GM12878 (cell line): ENCODE measurements around the gene TTL.

Source experiments
- CBX3 ChIP-seq: fragments of 200-600 bp; sonication (generic); IDR thresholded peaks from 2 replicates; pipeline ENCODE4 v1.6.1; 2016; ENCODE audit warnings: low read depth, borderline replicate concordance
- CTCF ChIP-seq, 3 experiments: IDR thresholded peaks in 2 of 3; conservative IDR thresholded peaks in 1 of 3; 2 replicates each; pipeline ENCODE4 v1.5.1; 2011; ENCODE audit warnings: low read depth in 3 of 3, low read length in 3 of 3, mild to moderate bottlenecking in 3 of 3, control low read depth in 2 of 3, moderate library complexity in 2 of 3, inconsistent platforms in 1 of 3, mixed read lengths in 1 of 3; ENCODE audit not compliant: control insufficient read depth in 2 of 3, insufficient read depth in 1 of 3; ENCODE audit errors: extremely low read depth in 1 of 3
- EZH2 ChIP-seq: IDR thresholded peaks from 2 replicates; pipeline ENCODE4 v1.6.1; 2012; ENCODE audit warnings: low read depth, mild to moderate bottlenecking, control low read depth, inconsistent platforms, low read length, borderline replicate concordance; ENCODE audit not compliant: control insufficient read depth
- NRF1 ChIP-seq: conservative IDR thresholded peaks from 2 replicates; pipeline ENCODE4 v1.6.1; 2011; ENCODE audit warnings: mild to moderate bottlenecking, low read depth, low read length, improper control_type of control experiment
- POLR2A ChIP-seq: IDR thresholded peaks from 2 replicates; pipeline ENCODE4 v1.6.1; 2011; ENCODE audit warnings: low read depth, mild to moderate bottlenecking, low read length
- RELA ChIP-seq: fragments of 450-650 bp; IDR thresholded peaks from 2 replicates; pipeline ENCODE4 v1.8.0; 2014; ENCODE audit warnings: borderline replicate concordance; ENCODE audit not compliant: partially characterized antibody
- TF ChIP-seq, protein P1 (sequence below): IDR thresholded peaks from 2 replicates; pipeline ENCODE4 v1.6.1; 2011; ENCODE audit warnings: low read depth, mild to moderate bottlenecking, low read length, moderate library complexity, borderline replicate concordance; ENCODE audit errors: extremely low read depth
- TF ChIP-seq, protein P2 (sequence below): fragments of 450-650 bp; IDR thresholded peaks from 2 replicates; pipeline ENCODE4 v1.6.1; 2017; ENCODE audit warnings: mild to moderate bottlenecking, moderate library complexity

DNA sequence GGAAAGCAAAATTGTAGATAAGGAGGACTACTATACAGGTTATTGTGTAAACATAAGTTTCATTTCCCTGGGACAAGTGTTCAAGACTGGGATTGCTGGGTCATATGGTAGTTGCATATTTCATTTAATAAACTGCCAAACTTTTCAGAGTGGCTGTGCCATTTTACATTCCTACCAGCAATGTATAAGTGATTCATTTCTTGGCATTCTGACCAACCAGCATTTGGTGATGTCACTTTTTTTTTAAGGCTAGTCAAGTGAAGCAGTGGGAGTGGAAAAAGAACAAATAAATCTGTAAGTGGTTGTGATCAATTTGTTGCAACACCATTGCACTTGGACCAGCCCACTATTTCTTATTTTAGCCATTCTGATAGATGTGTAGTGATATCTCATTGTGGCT is 97.3 kb downstream of the TTL start:
- TF ChIP-seq NRF1 (no peak), RELA (no peak), CTCF (IDR thresholded peaks at IDR 0.05 in 2 of 3, conservative IDR thresholded peaks at IDR 0.05 in 1 of 3; ENCODE audit: control insufficient read depth in 2 of 3, extremely low read depth in 1 of 3, insufficient read depth in 1 of 3, low read depth in 3 of 3, low read length in 3 of 3) (no peak), CBX3 (no peak), EZH2 (no peak), POLR2A (no peak)
- TF ChIP-seq, protein P1, sequence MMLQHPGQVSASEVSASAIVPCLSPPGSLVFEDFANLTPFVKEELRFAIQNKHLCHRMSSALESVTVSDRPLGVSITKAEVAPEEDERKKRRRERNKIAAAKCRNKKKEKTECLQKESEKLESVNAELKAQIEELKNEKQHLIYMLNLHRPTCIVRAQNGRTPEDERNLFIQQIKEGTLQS = no peak
- TF ChIP-seq, protein P2, sequence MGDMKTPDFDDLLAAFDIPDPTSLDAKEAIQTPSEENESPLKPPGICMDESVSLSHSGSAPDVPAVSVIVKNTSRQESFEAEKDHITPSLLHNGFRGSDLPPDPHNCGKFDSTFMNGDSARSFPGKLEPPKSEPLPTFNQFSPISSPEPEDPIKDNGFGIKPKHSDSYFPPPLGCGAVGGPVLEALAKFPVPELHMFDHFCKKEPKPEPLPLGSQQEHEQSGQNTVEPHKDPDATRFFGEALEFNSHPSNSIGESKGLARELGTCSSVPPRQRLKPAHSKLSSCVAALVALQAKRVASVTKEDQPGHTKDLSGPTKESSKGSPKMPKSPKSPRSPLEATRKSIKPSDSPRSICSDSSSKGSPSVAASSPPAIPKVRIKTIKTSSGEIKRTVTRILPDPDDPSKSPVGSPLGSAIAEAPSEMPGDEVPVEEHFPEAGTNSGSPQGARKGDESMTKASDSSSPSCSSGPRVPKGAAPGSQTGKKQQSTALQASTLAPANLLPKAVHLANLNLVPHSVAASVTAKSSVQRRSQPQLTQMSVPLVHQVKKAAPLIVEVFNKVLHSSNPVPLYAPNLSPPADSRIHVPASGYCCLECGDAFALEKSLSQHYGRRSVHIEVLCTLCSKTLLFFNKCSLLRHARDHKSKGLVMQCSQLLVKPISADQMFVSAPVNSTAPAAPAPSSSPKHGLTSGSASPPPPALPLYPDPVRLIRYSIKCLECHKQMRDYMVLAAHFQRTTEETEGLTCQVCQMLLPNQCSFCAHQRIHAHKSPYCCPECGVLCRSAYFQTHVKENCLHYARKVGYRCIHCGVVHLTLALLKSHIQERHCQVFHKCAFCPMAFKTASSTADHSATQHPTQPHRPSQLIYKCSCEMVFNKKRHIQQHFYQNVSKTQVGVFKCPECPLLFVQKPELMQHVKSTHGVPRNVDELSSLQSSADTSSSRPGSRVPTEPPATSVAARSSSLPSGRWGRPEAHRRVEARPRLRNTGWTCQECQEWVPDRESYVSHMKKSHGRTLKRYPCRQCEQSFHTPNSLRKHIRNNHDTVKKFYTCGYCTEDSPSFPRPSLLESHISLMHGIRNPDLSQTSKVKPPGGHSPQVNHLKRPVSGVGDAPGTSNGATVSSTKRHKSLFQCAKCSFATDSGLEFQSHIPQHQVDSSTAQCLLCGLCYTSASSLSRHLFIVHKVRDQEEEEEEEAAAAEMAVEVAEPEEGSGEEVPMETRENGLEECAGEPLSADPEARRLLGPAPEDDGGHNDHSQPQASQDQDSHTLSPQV = no peak
